Large intestine (tissue), 3 donors: ENCODE measurements around the gene IFITM10. TPM values are rescaled to one million over a fixed set of nuclear protein-coding genes. Genes with fewer than 3 reads are reported as not detected.

Experiments used
- DNase-seq, 2 donors: peaks; one replicate each; pipeline versions ENCODE4 v3.0.0 to v3.0.0-alpha.2; 2013
- H3K27ac ChIP-seq: one replicate; pipeline ENCODE4 v1.5.1; 2013; ENCODE audit warnings: low read length
- H3K27me3 ChIP-seq: 2 replicates; pipeline ENCODE4 v1.6.1; 2013; ENCODE audit warnings: low read length; ENCODE audit not compliant: control insufficient read depth, insufficient read depth
- H3K36me3 ChIP-seq: 2 replicates; pipeline ENCODE4 v1.6.1; 2013; ENCODE audit warnings: low read length; ENCODE audit not compliant: control insufficient read depth, insufficient read depth
- H3K4me1 ChIP-seq: one replicate; pipeline ENCODE4 v1.6.1; 2013; ENCODE audit warnings: low read length; ENCODE audit not compliant: control insufficient read depth, insufficient read depth
- H3K4me3 ChIP-seq: one replicate; pipeline ENCODE4 v1.5.1; 2013; ENCODE audit warnings: low read length
- H3K9me3 ChIP-seq: one replicate; pipeline ENCODE4 v1.6.1; 2013; ENCODE audit warnings: mild to moderate bottlenecking, low read depth, low read length, moderate library complexity; ENCODE audit not compliant: control insufficient read depth
- WGBS: methylation state at CpG from one replicate; pipeline ENCODE4 v1.1.5; 2013; ENCODE audit warnings: low lambda C conversion rate; ENCODE audit not compliant: insufficient coverage; 5-methylcytosine and 5-hydroxymethylcytosine counted together
- polyA plus RNA-seq: library from polyadenylated mRNA; unstranded; fragments of 120-200 nt; gene quantifications from one replicate; pipeline ENCODE4 v1.2.1, GENCODE V29; 2013

IFITM10 gene
- polyA plus RNA-seq, 1 donor: 0.67 TPM

GRCh38 chr11:1750840-1751530 lies 590 bp upstream of the IFITM10 start:
- H3K27ac ChIP-seq: no peak overlapping the region

GRCh38 chr11:1749395-1750351 lies 722 bp downstream of the IFITM10 start:
- Histone ChIP-seq H3K4me3 (no peak overlapping the region), H3K9me3 (peaks cover 11% of the 10 kb centered on the region), H3K4me1 (no peaks in the 10 kb centered on the region), H3K27me3 (peaks cover 38% of the 10 kb centered on the region), H3K27ac (no peak overlapping the region), H3K36me3 (peaks cover 21% of the 10 kb centered on the region)
- no peak for DNase-seq
- no CpG with 5 or more reads among the region's 25 CpGs for WGBS

More at GRCh38 chr11:1750840-1751530, 590 bp upstream of the IFITM10 start:
- peaks cover 38% of the 10 kb centered on the region for H3K27me3 ChIP-seq
- H3K36me3 ChIP-seq: peaks cover 33% of the 10 kb centered on the region
- DNase-seq: no peak
- no peaks in the 10 kb centered on the region for H3K4me1 ChIP-seq
- no peak overlapping the region for H3K4me3 ChIP-seq
- H3K9me3 ChIP-seq: peaks cover 11% of the 10 kb centered on the region
- no CpG with 5 or more reads among the region's 14 CpGs for WGBS

- H3K36me3 ChIP-seq: peaks cover 17% of the 10 kb centered on the region
- WGBS: no CpG with 5 or more reads among the region's 84 CpGs
- no peak overlapping the region for H3K4me3 ChIP-seq
- H3K27me3 ChIP-seq: peaks cover 38% of the 10 kb centered on the region
- peaks cover 11% of the 10 kb centered on the region for H3K9me3 ChIP-seq
- no peak for DNase-seq
- no peaks in the 10 kb centered on the region for H3K4me1 ChIP-seq
- H3K27ac ChIP-seq: no peak overlapping the region
These were observed 1.6 kb downstream of the IFITM10 start for GRCh38 chr11:1748636-1749394.

GRCh38 chr11:1747753-1748635 lies 2.4 kb downstream of the IFITM10 start:
- Histone ChIP-seq H3K27ac (no peak overlapping the region), H3K36me3 (peaks cover 10% of the 10 kb centered on the region), H3K4me1 (no peaks in the 10 kb centered on the region), H3K27me3 (peaks cover 38% of the 10 kb centered on the region), H3K9me3 (peaks cover 11% of the 10 kb centered on the region), H3K4me3 (no peak overlapping the region)
- WGBS: no CpG with 5 or more reads among the region's 72 CpGs
- DNase-seq: no peak

- H3K27ac ChIP-seq: no peak overlapping the region
- peaks cover 11% of the 10 kb centered on the region for H3K9me3 ChIP-seq
- peaks cover 38% of the 10 kb centered on the region for H3K27me3 ChIP-seq
- H3K36me3 ChIP-seq: peaks cover 2% of the 10 kb centered on the region
- no peaks in the 10 kb centered on the region for H3K4me1 ChIP-seq
- H3K4me3 ChIP-seq: no peak overlapping the region
- WGBS: no CpG with 5 or more reads among the region's 21 CpGs
- DNase-seq: no peak
These were observed 3.2 kb downstream of the IFITM10 start for GRCh38 chr11:1746956-1747752.

- WGBS: 94% methylated on average over 3 of the region's 22 CpGs
- Histone ChIP-seq H3K27me3 (peaks cover 42% of the 10 kb centered on the region), H3K27ac (no peak overlapping the region), H3K9me3 (peaks cover 11% of the 10 kb centered on the region), H3K4me1 (no peaks in the 10 kb centered on the region), H3K4me3 (no peak overlapping the region), H3K36me3 (no peaks in the 10 kb centered on the region)
- DNase-seq: no peak
These were observed 3.9 kb downstream of the IFITM10 start for GRCh38 chr11:1746511-1746931.

- H3K9me3 ChIP-seq: peaks cover 11% of the 10 kb centered on the region
- no peak overlapping the region for H3K27ac ChIP-seq
- no peak for DNase-seq
- no CpG with 5 or more reads among the region's 14 CpGs for WGBS
- H3K27me3 ChIP-seq: peaks cover 45% of the 10 kb centered on the region
- H3K4me3 ChIP-seq: no peak overlapping the region
- no peaks in the 10 kb centered on the region for H3K36me3 ChIP-seq
- H3K4me1 ChIP-seq: no peaks in the 10 kb centered on the region
These were observed 4.6 kb downstream of the IFITM10 start for GRCh38 chr11:1745701-1746320.

GRCh38 chr11:1744891-1745700 lies 5.3 kb downstream of the IFITM10 start:
- H3K27me3 ChIP-seq: peaks cover 42% of the 10 kb centered on the region

More at GRCh38 chr11:1744891-1745700, 5.3 kb downstream of the IFITM10 start:
- Histone ChIP-seq H3K4me1 (no peaks in the 10 kb centered on the region), H3K27ac (no peak overlapping the region), H3K36me3 (no peaks in the 10 kb centered on the region), H3K9me3 (peaks cover 11% of the 10 kb centered on the region), H3K4me3 (no peak overlapping the region)
- DNase-seq: no peak
- WGBS: no CpG with 5 or more reads among the region's 18 CpGs
